Fibroblast of peridontal ligament (primary cell): ENCODE measurements around the gene PODXL2.
"Not testable (repeated sequence)": the region's sequence is repeated elsewhere in the genome, so short reads cannot be mapped to it uniquely, and the experiment has no call there.

Source experiments
- DNase-seq: peaks from one replicate; pipeline ENCODE4 v3.0.0-alpha.2; 2010; ENCODE audit errors: extremely low read depth

PODXL2 gene

GRCh38 chr3:127688416-127689265 lies 59.7 kb downstream of the PODXL2 start:
- no peak for DNase-seq

- DNase-seq: no peak
These were observed 60.4 kb downstream of the PODXL2 start for GRCh38 chr3:127689266-127689860.

GRCh38 chr3:127690106-127690505 lies 61.1 kb downstream of the PODXL2 start:
- peak; percentile 61 for DNase-seq

GRCh38 chr3:127690823-127691452 lies 62.0 kb downstream of the PODXL2 start:
- peak; percentile 57 for DNase-seq

GRCh38 chr3:127691489-127691888 lies 62.5 kb downstream of the PODXL2 start:
- no peak for DNase-seq

- DNase-seq: no peak
These were observed 63.0 kb downstream of the PODXL2 start for GRCh38 chr3:127691974-127692373.

GRCh38 chr3:127692501-127693335 lies 63.7 kb downstream of the PODXL2 start:
- no peak for DNase-seq

GRCh38 chr3:127693336-127693843 lies 64.4 kb downstream of the PODXL2 start:
- no peak for DNase-seq

GRCh38 chr3:127694467-127695215 lies 65.7 kb downstream of the PODXL2 start:
- DNase-seq: no peak

- peak; percentile 91 for DNase-seq
These were observed 68.7 kb downstream of the PODXL2 start for GRCh38 chr3:127697551-127698240.

GRCh38 chr3:127698286-127698685 lies 69.3 kb downstream of the PODXL2 start:
- DNase-seq: no peak

- DNase-seq: peak; percentile 63
These were observed 69.9 kb downstream of the PODXL2 start for GRCh38 chr3:127698691-127699415.

GRCh38 chr3:127699416-127700300 lies 70.7 kb downstream of the PODXL2 start:
- no peak for DNase-seq

GRCh38 chr3:127700406-127700805 lies 71.4 kb downstream of the PODXL2 start:
- DNase-seq: no peak

- no peak for DNase-seq
These were observed 72.4 kb downstream of the PODXL2 start for GRCh38 chr3:127701280-127701911.

GRCh38 chr3:127702151-127702578 lies 73.2 kb downstream of the PODXL2 start:
- DNase-seq: peak; percentile 66

GRCh38 chr3:127704840-127705239 lies 75.9 kb downstream of the PODXL2 start:
- not testable (repeated sequence) for DNase-seq

GRCh38 chr3:127706312-127706711 lies 77.3 kb downstream of the PODXL2 start:
- DNase-seq: no peak
